Cardiac fibroblast (primary cell): ENCODE measurements around the gene NCKAP1.
A peak's percentile ranks its signal among the peaks of the same experiment; 100 is the strongest.
"Not testable (repeated sequence)": the region's sequence is repeated elsewhere in the genome, so short reads cannot be mapped to it uniquely, and the experiment has no call there.

Source experiments
- DNase-seq, 2 donors: peaks; one replicate each; pipeline versions ENCODE4 v3.0.0 to v3.0.0-alpha.2; 2010; ENCODE audit warnings: low read depth in 2 of 2
- H3K4me3 ChIP-seq, 2 donors: replicated peaks in 1 of 2; 1 replicate in 1 of 2; 2 replicates in 1 of 2; pipeline ENCODE4 v1.5.1; 2011; ENCODE audit warnings: low read depth in 2 of 2, low read length in 2 of 2, mild to moderate bottlenecking in 2 of 2, moderate library complexity in 1 of 2
- CTCF ChIP-seq: IDR thresholded peaks from one replicate; pipeline ENCODE4 v1.5.1; 2011; ENCODE audit warnings: low read depth, mild to moderate bottlenecking, low read length, inconsistent platforms

The NCKAP1 gene

DNA sequence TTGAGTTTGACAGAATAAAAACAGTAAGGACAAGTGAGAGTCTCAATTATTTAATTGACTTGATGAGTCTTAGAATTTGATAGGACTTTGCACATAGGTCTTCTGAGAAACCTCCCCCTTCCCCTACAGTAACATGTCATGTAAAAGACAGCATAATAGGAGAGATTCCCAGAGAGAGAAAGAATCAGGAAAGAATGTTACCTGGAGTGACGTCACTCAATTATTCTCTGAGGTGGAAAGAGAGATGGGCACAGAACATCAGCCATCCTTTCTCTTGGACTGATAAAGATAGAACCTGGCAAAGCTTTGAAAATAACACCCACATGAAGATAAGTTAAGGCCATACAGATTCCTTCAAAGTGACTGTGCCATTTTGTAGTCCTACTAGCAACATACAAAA is 152.5 kb downstream of the NCKAP1 start:
- no peak for DNase-seq
- no peak for TF ChIP-seq CTCF
- H3K4me3 ChIP-seq, result no peak overlapping the region

GRCh38 chr2:182883451-182883850 is 154.8 kb downstream of the NCKAP1 start:
- TF ChIP-seq CTCF, result no peak
- DNase-seq, result peak; percentile 15 to 52
- H3K4me3 ChIP-seq, result no peak overlapping the region

- DNase-seq, H3K4me3 ChIP-seq: not testable (repeated sequence)
Observed at GRCh38 chr2:182880100-182880499, 158.2 kb downstream of the NCKAP1 start.

- not testable (repeated sequence) for H3K4me3 ChIP-seq, DNase-seq
Observed at GRCh38 chr2:182876653-182877052, 161.6 kb downstream of the NCKAP1 start.

DNA sequence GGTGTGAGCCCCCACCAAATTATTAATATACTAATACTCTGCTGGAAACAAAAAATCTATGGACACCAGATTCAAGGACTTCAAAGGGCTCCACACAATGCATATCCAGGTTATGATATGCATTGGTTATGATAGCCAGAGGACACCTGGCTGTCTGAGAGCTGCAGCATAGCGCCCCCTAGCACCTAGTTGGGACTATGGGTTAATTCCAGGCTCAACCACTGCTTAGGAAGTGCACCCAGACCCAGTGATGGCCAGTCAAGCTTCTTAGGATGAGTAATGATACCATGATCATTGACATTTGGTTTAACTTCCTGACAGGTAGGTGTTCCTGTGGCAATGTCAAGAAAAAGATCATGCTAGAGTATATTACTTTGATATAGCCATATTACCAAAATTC is 168.0 kb downstream of the NCKAP1 start:
- DNase-seq, result peak in 1 of 2 donors; percentile 8
- TF ChIP-seq CTCF, result peak; percentile 26
- no peak overlapping the region for H3K4me3 ChIP-seq

GRCh38 chr2:182868054-182868796 is 170.0 kb downstream of the NCKAP1 start:
- no peak for DNase-seq
- H3K4me3 ChIP-seq, result no peak overlapping the region
- TF ChIP-seq CTCF, result no peak

DNA sequence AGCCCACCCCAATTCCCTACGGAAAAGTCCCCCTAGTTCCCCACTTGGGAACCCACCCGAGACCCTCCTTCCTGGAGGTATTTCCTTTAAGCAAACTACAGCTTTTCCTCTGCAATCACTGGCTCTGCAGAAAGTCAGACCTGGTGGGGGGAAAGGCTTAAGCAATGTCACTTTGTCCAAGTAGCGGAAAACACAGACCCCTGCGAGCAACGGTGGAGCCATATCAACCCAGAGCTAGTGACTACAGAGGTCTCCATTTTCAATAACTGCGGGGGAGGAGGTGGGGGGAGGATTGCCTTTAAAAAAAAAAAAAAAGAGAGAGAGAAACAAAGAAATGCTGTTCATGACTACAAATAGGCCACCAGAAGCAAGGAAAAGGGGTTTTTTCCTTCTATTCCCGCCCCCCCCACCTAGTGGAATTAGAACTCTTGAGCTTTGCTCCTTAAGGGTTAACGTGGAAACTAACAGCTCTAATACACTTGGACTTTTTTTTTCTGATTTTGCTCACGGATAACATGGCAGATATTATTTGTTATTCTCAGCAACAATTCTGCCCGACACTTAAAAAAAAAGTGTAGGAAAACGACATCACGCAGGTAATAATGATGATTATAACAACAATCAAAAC is 170.7 kb downstream of the NCKAP1 start:
- TF ChIP-seq CTCF, result no peak
- no peak for DNase-seq
- peak overlapping the region; percentile 44 to 48 for H3K4me3 ChIP-seq
